H1 (cell line): ENCODE measurements around the gene ADCY9. TPM values are rescaled to one million over a fixed set of nuclear protein-coding genes. Genes with fewer than 3 reads are reported as not detected.

ENCODE experiments used
- CTCF ChIA-PET: fragments of 300-600 bp; sonication (Branson Sonifier 250); formaldehyde crosslinking; loops from one replicate; lab custom pipeline; 2021; ENCODE audit not compliant: partially characterized antibody; lab: Charles Lee
- POLR2A ChIA-PET: fragments of 300-600 bp; sonication (Branson Sonifier 250); formaldehyde crosslinking; loops from one replicate; lab custom pipeline; 2021; ENCODE audit warnings: inconsistent platforms; ENCODE audit not compliant: partially characterized antibody; lab: Charles Lee
- DNase-seq, 2 experiments: peaks; one replicate each; pipeline versions ENCODE4 v3.0.0 to v3.0.0-alpha.2; 2010 to 2022; ENCODE audit warnings: low spot score in 2 of 2, low read depth in 1 of 2, mixed read lengths in 1 of 2
- FAIRE-seq: peaks from 2 replicates; lab custom pipeline; 2011; peaks lifted over from hg19 to GRCh38; lab: Jason Lieb, UNC
- H2AFZ ChIP-seq: 2 replicates; pipeline ENCODE4 v1.8.1; 2012; ENCODE audit warnings: low read length, inconsistent platforms
- H2AK5ac ChIP-seq: 2 replicates; pipeline ENCODE4 v1.6.1; 2013; ENCODE audit warnings: low read depth, low read length
- H2BK120ac ChIP-seq: replicated peaks from 2 replicates; pipeline ENCODE3; 2013; ENCODE audit warnings: low read depth, low read length, inconsistent platforms
- H2BK12ac ChIP-seq: 2 replicates; pipeline ENCODE4 v1.6.1; 2013; ENCODE audit warnings: low read depth, low read length
- H2BK15ac ChIP-seq: 2 replicates; pipeline ENCODE4 v1.6.1; 2013; ENCODE audit warnings: low read length
- H2BK20ac ChIP-seq: 2 replicates; pipeline ENCODE4 v1.6.1; 2013; ENCODE audit warnings: low read length
- H2BK5ac ChIP-seq: 2 replicates; pipeline ENCODE4 v1.6.1; 2013; ENCODE audit warnings: low read depth, low read length
- H3K14ac ChIP-seq: 2 replicates; pipeline ENCODE4 v1.6.1; 2013; ENCODE audit warnings: inconsistent platforms; ENCODE audit not compliant: insufficient read length
- H3K18ac ChIP-seq: 2 replicates; pipeline ENCODE4 v1.6.1; 2013; ENCODE audit warnings: low read length; ENCODE audit errors: extremely low read depth
- H3K23ac ChIP-seq: 2 replicates; pipeline ENCODE4 v1.6.1; 2013; ENCODE audit warnings: inconsistent platforms; ENCODE audit not compliant: insufficient read length
- H3K23me2 ChIP-seq: 2 replicates; pipeline ENCODE4 v1.6.1; 2013; ENCODE audit warnings: low read depth, low read length
- H3K27ac ChIP-seq: 2 replicates; pipeline ENCODE4 v1.6.1; 2011; ENCODE audit warnings: low read depth, low read length, inconsistent platforms
- H3K27me3 ChIP-seq, 4 experiments: replicated peaks in 1 of 4; 1 replicate in 1 of 4; 2 replicates in 3 of 4; pipeline versions ENCODE4 v1.6.1 to v1.8.1; 2011 to 2013; ENCODE audit warnings: low read length in 3 of 4, mild to moderate bottlenecking in 3 of 4, inconsistent platforms in 2 of 4, mixed read lengths in 2 of 4, moderate library complexity in 1 of 4; ENCODE audit not compliant: control insufficient read depth in 3 of 4, insufficient read depth in 3 of 4; ENCODE audit errors: extremely low read depth in 1 of 4
- H3K36me3 ChIP-seq, 4 experiments: 2 replicates each; pipeline versions ENCODE4 v1.6.1 to v1.8.1; 2011 to 2013; ENCODE audit warnings: mild to moderate bottlenecking in 4 of 4, low read length in 3 of 4, moderate library complexity in 2 of 4, control low read depth in 1 of 4, inconsistent platforms in 1 of 4; ENCODE audit not compliant: insufficient read depth in 4 of 4, control insufficient read depth in 2 of 4
- H3K4ac ChIP-seq: replicated peaks from 2 replicates; pipeline ENCODE3; 2013; ENCODE audit warnings: low read length, low read depth, mixed read lengths, inconsistent platforms; ENCODE audit not compliant: insufficient read length
- H3K4me1 ChIP-seq, 4 experiments: replicated peaks in 1 of 4; 1 replicate in 1 of 4; 2 replicates in 3 of 4; pipeline versions ENCODE4 v1.6.1 to v1.8.1; 2011 to 2013; ENCODE audit warnings: low read length in 3 of 4, inconsistent platforms in 2 of 4, mixed read lengths in 1 of 4; ENCODE audit not compliant: insufficient read depth in 4 of 4, control insufficient read depth in 3 of 4
- H3K4me2 ChIP-seq, 2 experiments: 2 replicates each; pipeline versions ENCODE4 v1.6.1 to v1.8.1; 2011 to 2013; ENCODE audit warnings: low read depth in 2 of 2, low read length in 2 of 2, control low read depth in 1 of 2, inconsistent platforms in 1 of 2, mild to moderate bottlenecking in 1 of 2; ENCODE audit not compliant: insufficient read depth in 1 of 2
- H3K4me3 ChIP-seq, 4 experiments: fragments of 200-600, 300-600 bp in 1 of 4; sonication (generic), shearing (Covaris generic), sonication (Bioruptor Twin) in 1 of 4; 2 replicates each; pipeline versions ENCODE4 v1.5.1 to v1.8.1; 2011 to 2016; ENCODE audit warnings: low read length in 4 of 4, low read depth in 3 of 4, control low read depth in 2 of 4, inconsistent platforms in 2 of 4, mild to moderate bottlenecking in 2 of 4, mixed read lengths in 1 of 4, moderate library complexity in 1 of 4; ENCODE audit not compliant: insufficient read depth in 2 of 4; ENCODE audit errors: extremely low read depth in 1 of 4
- H3K56ac ChIP-seq: replicated peaks from 2 replicates; pipeline ENCODE3; 2013; ENCODE audit warnings: low read depth, mild to moderate bottlenecking, mixed read lengths, low read length, inconsistent platforms; ENCODE audit not compliant: insufficient read length
- H3K79me1 ChIP-seq: 2 replicates; pipeline ENCODE4 v1.6.1; 2013; ENCODE audit warnings: low read depth, low read length, control low read depth
- H3K79me2 ChIP-seq, 2 experiments: 2 replicates each; pipeline versions ENCODE4 v1.6.1 to v1.8.1; 2012 to 2013; ENCODE audit warnings: low read length in 2 of 2, mild to moderate bottlenecking in 2 of 2, inconsistent platforms in 1 of 2; ENCODE audit not compliant: insufficient read depth in 2 of 2, control insufficient read depth in 1 of 2
- H3K9ac ChIP-seq, 4 experiments: replicated peaks in 1 of 4; 1 replicate in 1 of 4; 2 replicates in 3 of 4; pipeline versions ENCODE4 v1.6.1 to v1.8.1; 2011 to 2013; ENCODE audit warnings: low read depth in 3 of 4, low read length in 3 of 4, control low read depth in 2 of 4, mild to moderate bottlenecking in 2 of 4, moderate library complexity in 2 of 4, inconsistent platforms in 1 of 4; ENCODE audit errors: extremely low read depth in 1 of 4
- H3K9me3 ChIP-seq, 2 experiments: 2 replicates each; pipeline versions ENCODE4 v1.6.1 to v1.8.1; 2012 to 2013; ENCODE audit warnings: mild to moderate bottlenecking in 2 of 2, moderate library complexity in 2 of 2, control low read depth in 1 of 2, inconsistent platforms in 1 of 2, low read depth in 1 of 2, low read length in 1 of 2, mixed read lengths in 1 of 2; ENCODE audit not compliant: insufficient read depth in 2 of 2
- H4K20me1 ChIP-seq, 2 experiments: replicated peaks in 1 of 2; 2 replicates each; pipeline versions ENCODE3 to v1.8.1; 2011 to 2013; ENCODE audit warnings: inconsistent platforms in 2 of 2, low read length in 2 of 2, mild to moderate bottlenecking in 1 of 2; ENCODE audit not compliant: insufficient read depth in 2 of 2, control insufficient read depth in 1 of 2
- H4K5ac ChIP-seq: 2 replicates; pipeline ENCODE4 v1.6.1; 2013; ENCODE audit warnings: low read length, low read depth, mixed read lengths, inconsistent platforms; ENCODE audit not compliant: insufficient read length
- H4K8ac ChIP-seq: 2 replicates; pipeline ENCODE4 v1.8.0; 2013; ENCODE audit warnings: mild to moderate bottlenecking, moderate library complexity, low read length, inconsistent platforms; ENCODE audit not compliant: insufficient read depth; ENCODE audit errors: extremely low read depth
- H4K91ac ChIP-seq: replicated peaks from 2 replicates; pipeline ENCODE3; 2013; ENCODE audit warnings: low read length, mixed read lengths, inconsistent platforms; ENCODE audit not compliant: insufficient read length
- CBX5 ChIP-seq: fragments of 300-800, 300-1000 bp; sonication (generic); IDR thresholded peaks from 2 replicates; pipeline ENCODE4 v1.7.1; 2016; ENCODE audit warnings: antibody characterized with exemption, low read length, low read depth
- EZH2 ChIP-seq: fragments of 200-600 bp; sonication (generic); IDR thresholded peaks from 2 replicates; pipeline ENCODE4 v1.7.1; 2012; ENCODE audit warnings: low read depth, mild to moderate bottlenecking, moderate library complexity, low read length, inconsistent platforms; ENCODE audit not compliant: severe bottlenecking
- WGBS, 2 experiments: shearing (Covaris generic) in 1 of 2; methylation state at CpG; one replicate each; pipeline versions ENCODE4 v1.1.6 to v1.1.7; 2013 to 2015; ENCODE audit warnings: low lambda C conversion rate in 2 of 2, mixed read lengths in 2 of 2, inconsistent platforms in 1 of 2, low coverage in 1 of 2, missing lambda C conversion rate in 1 of 2; ENCODE audit not compliant: insufficient replicate concordance in 2 of 2, insufficient coverage in 1 of 2, insufficient read length in 1 of 2; ENCODE audit errors: extremely low coverage in 1 of 2, missing lambda C conversion rate in 1 of 2; 5-methylcytosine and 5-hydroxymethylcytosine counted together
- polyA plus RNA-seq, 7 experiments: library from polyadenylated mRNA; depleted of rRNA in 3 of 7; stranded (reverse) in 5 of 7; unstranded in 2 of 7; fragments of >200 nt in 5 of 7; fragments of 200-250 nt in 2 of 7; gene quantifications; 1 replicate in 5 of 7; 2 replicates in 1 of 7; 4 replicates in 1 of 7; pipeline versions ENCODE4 v1.2.1 to v1.2.3, GENCODE V29; 2011 to 2013; ENCODE audit warnings: missing spikeins in 2 of 7, mixed read lengths in 2 of 7
- total RNA-seq: library from RNA; stranded (reverse); fragmentation: NEBNext Ultra II Directional; extraction: Animal tissue kit (Norgen Biotek cat#: 25700); gene quantifications from 2 replicates; pipeline ENCODE4 v1.2.1, GENCODE V29; 2021

The ADCY9 gene
- total and polyA plus RNA-seq, 2 of the 8 experiments (the other 6 are each of a cell fraction or from before 2014, with no cell fraction given), result 5.4 to 13.1 TPM

DNA sequence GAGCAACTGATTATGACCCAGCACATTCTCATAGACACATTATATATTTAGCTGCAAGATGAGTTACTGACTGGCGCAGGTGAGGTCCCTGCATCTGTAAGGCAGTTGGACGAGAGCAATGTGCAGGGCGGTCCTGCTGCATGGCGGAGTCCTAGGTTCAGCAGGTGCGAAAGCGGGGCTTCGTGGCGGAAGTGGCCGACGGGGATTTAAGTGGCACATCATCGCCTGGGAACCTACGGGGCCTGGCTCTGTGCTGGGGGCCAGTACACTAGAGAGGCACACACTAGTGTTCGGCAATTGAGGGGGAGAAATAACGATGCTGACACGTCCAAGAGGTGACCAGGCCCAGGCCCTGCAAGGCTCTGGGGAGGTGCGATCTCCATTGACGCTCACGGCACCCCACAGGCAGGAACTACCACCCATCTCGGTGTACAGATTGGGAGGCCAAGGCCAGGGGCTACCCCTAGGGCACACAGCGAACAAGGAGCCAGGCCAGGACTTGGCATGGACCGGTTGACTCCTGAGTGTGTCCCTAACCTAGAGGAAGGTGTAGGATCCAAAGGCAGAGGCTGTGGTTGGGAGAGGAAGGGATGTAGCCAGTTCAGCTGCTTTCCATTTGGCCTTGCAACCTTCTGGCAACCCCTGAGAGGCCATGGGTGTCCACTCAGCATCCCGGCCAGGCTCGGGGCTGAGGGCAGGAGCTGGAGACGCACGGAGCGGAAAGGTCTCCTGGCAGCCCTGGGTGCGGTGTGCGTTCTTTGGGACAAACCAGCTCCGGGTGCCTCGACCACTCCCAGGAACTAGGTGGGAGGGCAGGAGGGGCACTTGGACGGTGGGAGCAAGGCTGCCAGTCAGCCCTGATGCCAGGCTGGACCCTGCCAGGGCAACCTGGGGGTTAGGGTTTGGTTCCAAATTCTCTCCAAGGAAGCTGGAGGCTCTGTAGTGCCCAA, 131.9 kb downstream of the ADCY9 start:
- Histone ChIP-seq H3K18ac (no peak overlapping the region), H2BK5ac (peak overlapping the region; percentile 9; the same call in 1 of the 2 replicates), H3K4me3 (no peak overlapping the region), H3K23ac (no peak overlapping the region), H2BK12ac (no peak overlapping the region), H3K9ac (no peak overlapping the region), H2BK120ac (no peak overlapping the region), H2BK20ac (no peak overlapping the region), H3K79me2 (no peaks in the 10 kb centered on the region), H3K56ac (no peak overlapping the region), H3K79me1 (no peaks in the 10 kb centered on the region), H2AK5ac (no peak overlapping the region), H3K27me3 (no peaks in the 10 kb centered on the region), H4K91ac (no peak overlapping the region), H4K8ac (no peak overlapping the region), H4K5ac (no peak overlapping the region), H3K23me2 (no peaks in the 10 kb centered on the region), H2AFZ (no peak overlapping the region), H3K4me1 (peaks cover 0 to 4% (median 2%) of the 10 kb centered on the region in 4 experiments; a peak in 3 of 7 replicates), H3K4ac (no peak overlapping the region), H2BK15ac (no peak overlapping the region), H3K4me2 (no peak overlapping the region), H3K27ac (no peak overlapping the region), H4K20me1 (no peaks in the 10 kb centered on the region), H3K9me3 (no peaks in the 10 kb centered on the region), H3K14ac (no peak overlapping the region), H3K36me3 (no peaks in the 10 kb centered on the region)
- 95% methylated on average over 31 of the region's 31 CpGs; no CpG with 5 or more reads in 1 of the 2 experiments for WGBS, 2 experiments
- DNase-seq (no peak), FAIRE-seq (no peak)
- TF ChIP-seq EZH2, result no peak
- TF ChIP-seq CBX5, result no peak
- CTCF ChIA-PET, result interaction anchor here (1.0 to 3.3 kb wide), 14 partner anchors 9 to 393 kb away, joined by 3 to 22 read pairs (median 6); no protein-coding TSS in a partner anchor
- POLR2A ChIA-PET, result interaction anchor here (3.0 kb wide), 1 partner anchor 269 kb away, joined by 9 read pairs; no protein-coding TSS in a partner anchor
